A549 (cell line): ENCODE results near the gene ADGRE1. TPM values are rescaled to one million over a fixed set of nuclear protein-coding genes. Genes with fewer than 3 reads are reported as not detected.

ENCODE experiments used
- ATAC-seq, 2 experiments: fragments of 200-7000 bp in 1 of 2; fragments of >200 bp in 1 of 2; cut with Nextera tagmentation in 1 of 2; cut with Tn5 transposase in 1 of 2; 3 replicates each; pipeline versions ENCODE4 v1.8.0 to v1.9.1; 2018 to 2020; ENCODE audit warnings: mild to moderate bottlenecking in 1 of 2, moderate library complexity in 1 of 2
- CTCF ChIA-PET: fragments of 300-600 bp; sonication (Branson Sonifier 250); formaldehyde crosslinking; extraction: SDS; loops from one replicate; lab custom pipeline; 2021; ENCODE audit warnings: antibody characterized with exemption, inconsistent platforms; lab: Yijun Ruan, JAX
- POLR2A ChIA-PET: fragments of 350-600 bp; formaldehyde crosslinking; extraction: SDS; loops from one replicate; lab custom pipeline; 2021; ENCODE audit warnings: antibody characterized with exemption, inconsistent platforms; lab: Yijun Ruan, JAX
- DNase-seq, 2 experiments: peaks; one replicate each; pipeline versions ENCODE4 v3.0.0 to v3.0.0-alpha.2; 2011 to 2016; ENCODE audit warnings: low read depth in 1 of 2, low spot score in 1 of 2
- FAIRE-seq: peaks from 2 replicates; lab custom pipeline; 2011; peaks lifted over from hg19 to GRCh38; lab: Jason Lieb, UNC
- H3K27ac ChIP-seq, 2 experiments: fragments of >200 bp; sonication (Bioruptor Twin); formaldehyde crosslinking; 3 replicates each; pipeline ENCODE4 v1.5.1; 2016 to 2017
- H3K4me1 ChIP-seq: fragments of >200 bp; sonication (Bioruptor Twin); formaldehyde crosslinking; 3 replicates; pipeline ENCODE4 v1.6.1; 2016
- H3K4me2 ChIP-seq: fragments of >200 bp; sonication (Bioruptor Twin); formaldehyde crosslinking; 3 replicates; pipeline ENCODE4 v1.6.1; 2016
- H3K4me3 ChIP-seq: fragments of >200 bp; sonication (Bioruptor Twin); formaldehyde crosslinking; 3 replicates; pipeline ENCODE4 v1.5.1; 2016
- H3K9me3 ChIP-seq: fragments of >200 bp; sonication (Bioruptor Twin); formaldehyde crosslinking; 3 replicates; pipeline ENCODE4 v1.6.1; 2016
- ATOH8 ChIP-seq: fragments of 250-450 bp; sonication (Bioruptor Pico); IDR thresholded peaks from 2 replicates; pipeline ENCODE4 v1.5.0; 2020; ENCODE audit warnings: low read depth, mild to moderate bottlenecking, moderate library complexity
- BHLHE40 ChIP-seq: IDR thresholded peaks from 2 replicates; pipeline ENCODE4 v1.6.1; 2012; ENCODE audit warnings: low read depth, low read length, inconsistent platforms
- EHF ChIP-seq: fragments of 250-450 bp; sonication (Bioruptor Pico); IDR thresholded peaks from 2 replicates; pipeline ENCODE4 v1.5.0; 2020; ENCODE audit warnings: mild to moderate bottlenecking
- EHMT2 ChIP-seq: fragments of 200-600 bp; sonication (generic); IDR thresholded peaks from 2 replicates; pipeline ENCODE4 v1.6.1; 2016; ENCODE audit warnings: antibody characterized with exemption, low read depth, mild to moderate bottlenecking, moderate library complexity
- FOSB ChIP-seq: fragments of 250-450 bp; sonication (Bioruptor Pico); IDR thresholded peaks from 2 replicates; pipeline ENCODE4 v1.5.0; 2020; ENCODE audit warnings: mild to moderate bottlenecking, moderate library complexity
- FOSL2 ChIP-seq, 2 experiments: fragments of 450-650 bp in 1 of 2; fragments of >200 bp in 1 of 2; sonication (Bioruptor Twin) in 1 of 2; formaldehyde crosslinking; IDR thresholded peaks; 2 replicates each; pipeline versions ENCODE4 v1.5.0 to v1.6.1; 2016 to 2020; ENCODE audit warnings: mild to moderate bottlenecking in 1 of 2, moderate library complexity in 1 of 2
- GATA3 ChIP-seq: IDR thresholded peaks from 2 replicates; pipeline ENCODE4 v1.6.1; 2012; ENCODE audit warnings: borderline replicate concordance
- HES2 ChIP-seq: fragments of >200 bp; sonication (Bioruptor Twin); formaldehyde crosslinking; IDR thresholded peaks from 2 replicates; pipeline ENCODE4 v1.6.1; 2016
- HEYL ChIP-seq: fragments of 250-450 bp; sonication (Bioruptor Pico); IDR thresholded peaks from 2 replicates; pipeline ENCODE4 v1.8.0; 2021; ENCODE audit warnings: mild to moderate bottlenecking, moderate library complexity
- HOXA7 ChIP-seq: fragments of 250-450 bp; sonication (Bioruptor Pico); IDR thresholded peaks from 2 replicates; pipeline ENCODE4 v1.5.0; 2020; ENCODE audit warnings: mild to moderate bottlenecking, moderate library complexity
- KDM1A ChIP-seq: fragments of 200-600 bp; sonication (generic); IDR thresholded peaks from 2 replicates; pipeline ENCODE4 v1.6.1; 2016; ENCODE audit warnings: low read depth, mild to moderate bottlenecking
- KDM5A ChIP-seq: fragments of 200-600 bp; sonication (generic); IDR thresholded peaks from 2 replicates; pipeline ENCODE4 v1.6.1; 2016; ENCODE audit warnings: antibody characterized with exemption, mild to moderate bottlenecking
- NR3C1 ChIP-seq: fragments of >200 bp; sonication (Bioruptor Twin); formaldehyde crosslinking; IDR thresholded peaks from 3 replicates; pipeline ENCODE4 v1.6.1; 2017
- PHF8 ChIP-seq: fragments of 200-600 bp; sonication (generic); IDR thresholded peaks from 2 replicates; pipeline ENCODE4 v1.6.1; 2016; ENCODE audit warnings: low read depth, mild to moderate bottlenecking, antibody characterized with exemption, moderate library complexity, borderline replicate concordance
- RARB ChIP-seq: fragments of 250-450 bp; sonication (Bioruptor Pico); IDR thresholded peaks from 2 replicates; pipeline ENCODE4 v1.8.0; 2021; ENCODE audit warnings: mild to moderate bottlenecking, moderate library complexity
- REST ChIP-seq: fragments of 200-600 bp; sonication (generic); IDR thresholded peaks from 2 replicates; pipeline ENCODE4 v1.6.1; 2016; ENCODE audit warnings: antibody characterized with exemption, mild to moderate bottlenecking, moderate library complexity
- RNF2 ChIP-seq: fragments of 200-600 bp; sonication (generic); IDR thresholded peaks from 2 replicates; pipeline ENCODE4 v1.6.1; 2016; ENCODE audit warnings: low read depth, mild to moderate bottlenecking, antibody characterized with exemption, moderate library complexity, borderline replicate concordance
- SMC3 ChIP-seq: fragments of >200 bp; sonication (Bioruptor Twin); formaldehyde crosslinking; IDR thresholded peaks from 3 replicates; pipeline ENCODE4 v1.6.1; 2018; ENCODE audit warnings: inconsistent platforms
- TP53 ChIP-seq: fragments of 250-450 bp; sonication (Bioruptor Pico); IDR thresholded peaks from 2 replicates; pipeline ENCODE4 v1.5.0; 2021; ENCODE audit warnings: mild to moderate bottlenecking, moderate library complexity
- USF2 ChIP-seq: fragments of 450-650 bp; IDR thresholded peaks from 2 replicates; pipeline ENCODE4 v1.6.1; 2014; ENCODE audit warnings: antibody characterized with exemption
- WGBS: methylation state at CpG from one replicate; pipeline ENCODE4 v1.1.6; 2017; ENCODE audit errors: missing lambda C conversion rate; 5-methylcytosine and 5-hydroxymethylcytosine counted together
- polyA plus RNA-seq, 4 experiments: library from polyadenylated mRNA; depleted of rRNA in 3 of 4; stranded (reverse); fragments of >200 nt; fragmentation: RNase III in 1 of 4; extraction: RNeasy Plus Mini Kit Qiagen cat#74134 plus additional on column Dnase treatment in 1 of 4; gene quantifications; 2 replicates in 3 of 4; 3 replicates in 1 of 4; pipeline ENCODE4 v1.2.3, GENCODE V29; 2011 to 2017

ADGRE1 gene
- polyA plus RNA-seq, 2 of the 4 experiments (the other 2 are of a cell fraction) = 3.6 to 4.8 TPM

- TF ChIP-seq HEYL (CRISPR knock-in tag) (no peak), NR3C1 (no peak), EHF (CRISPR knock-in tag) (no peak), EHMT2 (no peak), GATA3 (no peak), HES2 (no peak), FOSB (CRISPR knock-in tag) (no peak), BHLHE40 (no peak), KDM1A (no peak), ATOH8 (CRISPR knock-in tag) (no peak), USF2 (no peak)
Observed at GRCh38 chr19:6952956-6953355, 65.6 kb downstream of the ADGRE1 start (continued).

- DNase-seq (no peak), FAIRE-seq (no peak)
- no peaks in the 10 kb centered on the region; the same call in 2 of the 3 replicates for H3K9me3 ChIP-seq
- TF ChIP-seq FOSL2 (IDR thresholded peaks at IDR 0.05) (no peak), FOSL2 (CRISPR knock-in tag; IDR thresholded peaks at IDR 0.05) (no peak), USF2 (no peak), REST (no peak), KDM5A (no peak), TP53 (CRISPR knock-in tag) (no peak), EHMT2 (no peak), HOXA7 (CRISPR knock-in tag) (no peak), RNF2 (no peak), BHLHE40 (no peak), RARB (CRISPR knock-in tag) (no peak), SMC3 (no peak), PHF8 (no peak), GATA3 (no peak), NR3C1 (no peak)
- TF ChIP-seq, all 56 proteins: peak for 0
- 89% methylated on average over 3 of the region's 3 CpGs for WGBS
- Histone ChIP-seq H3K4me2 (no peak overlapping the region), H3K4me1 (no peaks in the 10 kb centered on the region), H3K27ac (no peak overlapping the region), H3K4me3 (no peak overlapping the region)
- ChIA-PET CTCF (no interaction called here), POLR2A (no interaction called here)
- no peak for ATAC-seq
Observed at GRCh38 chr19:6955082-6955481, 67.7 kb downstream of the ADGRE1 start.
